H9 (cell line): ENCODE data around the gene NCS1. TPM values are rescaled to one million over a fixed set of nuclear protein-coding genes. Genes with fewer than 3 reads are reported as not detected.

Source experiments
- DNase-seq: peaks from one replicate; pipeline ENCODE4 v3.0.0-alpha.2; 2017
- H2AFZ ChIP-seq: one replicate; pipeline ENCODE4 v1.6.1; 2013; ENCODE audit warnings: mild to moderate bottlenecking, low read length, control low read depth, moderate library complexity
- H2AK5ac ChIP-seq: 2 replicates; pipeline ENCODE4 v1.6.1; 2013; ENCODE audit warnings: low read length, control low read depth, mixed read lengths; ENCODE audit not compliant: insufficient read length
- H2BK120ac ChIP-seq: one replicate; pipeline ENCODE4 v1.6.1; 2013; ENCODE audit warnings: low read depth, mild to moderate bottlenecking, low read length, control low read depth, inconsistent platforms; ENCODE audit not compliant: poor library complexity, severe bottlenecking
- H2BK12ac ChIP-seq: 2 replicates; pipeline ENCODE4 v1.6.1; 2013; ENCODE audit warnings: low read length, control low read depth, mixed read lengths, low read depth; ENCODE audit not compliant: insufficient read length
- H2BK15ac ChIP-seq: 2 replicates; pipeline ENCODE4 v1.6.1; 2013; ENCODE audit warnings: low read depth, low read length, control low read depth
- H2BK20ac ChIP-seq: one replicate; pipeline ENCODE4 v1.6.1; 2013; ENCODE audit warnings: low read depth, mild to moderate bottlenecking, low read length, control low read depth, inconsistent platforms; ENCODE audit not compliant: poor library complexity, severe bottlenecking
- H2BK5ac ChIP-seq: 2 replicates; pipeline ENCODE4 v1.6.1; 2013; ENCODE audit warnings: low read length, control low read depth, mixed read lengths; ENCODE audit not compliant: insufficient read length
- H3K14ac ChIP-seq: 2 replicates; pipeline ENCODE4 v1.6.1; 2013; ENCODE audit warnings: low read length, control low read depth; ENCODE audit not compliant: insufficient read depth
- H3K18ac ChIP-seq: 2 replicates; pipeline ENCODE4 v1.6.1; 2013; ENCODE audit warnings: low read depth, mild to moderate bottlenecking, mixed read lengths, low read length, control low read depth; ENCODE audit not compliant: insufficient read length
- H3K23ac ChIP-seq: 2 replicates; pipeline ENCODE4 v1.6.1; 2013; ENCODE audit warnings: low read length, control low read depth, mixed read lengths, low read depth; ENCODE audit not compliant: insufficient read length
- H3K23me2 ChIP-seq: 2 replicates; pipeline ENCODE4 v1.6.1; 2013; ENCODE audit warnings: low read depth, mild to moderate bottlenecking, mixed read lengths, low read length, control low read depth; ENCODE audit not compliant: insufficient read length, poor library complexity, severe bottlenecking
- H3K27ac ChIP-seq: 2 replicates; pipeline ENCODE4 v1.5.1; 2013; ENCODE audit warnings: low read length, control low read depth, mixed read lengths, low read depth; ENCODE audit not compliant: insufficient read length
- H3K27me3 ChIP-seq: 2 replicates; pipeline ENCODE4 v1.6.1; 2013; ENCODE audit warnings: low read length, control low read depth, inconsistent platforms; ENCODE audit not compliant: insufficient read depth
- H3K4ac ChIP-seq: 2 replicates; pipeline ENCODE4 v1.6.1; 2013; ENCODE audit warnings: low read depth, mild to moderate bottlenecking, control low read depth, inconsistent platforms, low read length, moderate library complexity
- H3K4me1 ChIP-seq: 2 replicates; pipeline ENCODE4 v1.6.1; 2013; ENCODE audit warnings: low read length, control low read depth, inconsistent platforms; ENCODE audit not compliant: insufficient read depth
- H3K4me2 ChIP-seq: 2 replicates; pipeline ENCODE4 v1.6.1; 2013; ENCODE audit warnings: low read length, control low read depth, mixed read lengths; ENCODE audit not compliant: insufficient read length, insufficient read depth
- H3K56ac ChIP-seq: 2 replicates; pipeline ENCODE4 v1.6.1; 2013; ENCODE audit warnings: low read depth, mild to moderate bottlenecking, mixed read lengths, low read length, control low read depth; ENCODE audit not compliant: insufficient read length
- H3K79me1 ChIP-seq: 2 replicates; pipeline ENCODE4 v1.6.1; 2013; ENCODE audit warnings: low read depth, mild to moderate bottlenecking, moderate library complexity, low read length, control low read depth, inconsistent platforms; ENCODE audit not compliant: insufficient read depth, poor library complexity, severe bottlenecking
- H3K79me2 ChIP-seq: 2 replicates; pipeline ENCODE4 v1.6.1; 2013; ENCODE audit warnings: low read length, control low read depth, inconsistent platforms; ENCODE audit not compliant: insufficient read depth
- H3K9ac ChIP-seq: 2 replicates; pipeline ENCODE4 v1.6.1; 2013; ENCODE audit warnings: low read length, control low read depth, mixed read lengths; ENCODE audit not compliant: insufficient read length; ENCODE audit errors: extremely low read depth
- H3K9me3 ChIP-seq: one replicate; pipeline ENCODE4 v1.6.1; 2013; ENCODE audit warnings: low read depth, low read length, inconsistent platforms; ENCODE audit not compliant: control insufficient read depth
- H3T11ph ChIP-seq: one replicate; pipeline ENCODE4 v1.6.1; 2013; ENCODE audit warnings: mild to moderate bottlenecking, low read length, control low read depth, inconsistent platforms
- H4K20me1 ChIP-seq: one replicate; pipeline ENCODE4 v1.6.1; 2013; ENCODE audit not compliant: control insufficient read depth, insufficient read length, insufficient read depth
- H4K5ac ChIP-seq: 2 replicates; pipeline ENCODE4 v1.6.1; 2013; ENCODE audit warnings: low read depth, mild to moderate bottlenecking, mixed read lengths, low read length, control low read depth; ENCODE audit not compliant: insufficient read length
- H4K8ac ChIP-seq: replicated peaks from 2 replicates; pipeline ENCODE4 v1.6.1; 2013; ENCODE audit warnings: low read length, control low read depth, mixed read lengths, low read depth; ENCODE audit not compliant: insufficient read length
- H4K91ac ChIP-seq: 2 replicates; pipeline ENCODE4 v1.6.1; 2013; ENCODE audit warnings: low read depth, mild to moderate bottlenecking, moderate library complexity, mixed read lengths, low read length, control low read depth; ENCODE audit not compliant: insufficient read length
- H3K27ac Mint-ChIP-seq, 3 experiments: 2 replicates in 2 of 3; 3 replicates in 1 of 3; pipeline ENCODE4 v1.8.0; 2020 to 2021; ENCODE audit warnings: mixed read lengths in 3 of 3, mild to moderate bottlenecking in 1 of 3, moderate library complexity in 1 of 3
- H3K27me3 Mint-ChIP-seq: 2 replicates; pipeline ENCODE4 v1.8.0; 2021; ENCODE audit warnings: low read depth, mild to moderate bottlenecking, moderate library complexity, mixed read lengths
- H3K36me3 Mint-ChIP-seq, 3 experiments: 2 replicates in 2 of 3; 3 replicates in 1 of 3; pipeline ENCODE4 v1.8.0; 2020 to 2021; ENCODE audit warnings: low read depth in 3 of 3, mixed read lengths in 3 of 3; ENCODE audit not compliant: insufficient read depth in 1 of 3
- H3K4me1 Mint-ChIP-seq, 2 experiments: 2 replicates each; pipeline ENCODE4 v1.8.0; 2020; ENCODE audit warnings: mixed read lengths in 2 of 2
- H3K4me3 Mint-ChIP-seq, 2 experiments: 2 replicates in 1 of 2; 3 replicates in 1 of 2; pipeline ENCODE4 v1.8.0; 2020 to 2021; ENCODE audit warnings: mild to moderate bottlenecking in 2 of 2, mixed read lengths in 2 of 2, moderate library complexity in 1 of 2
- H3K9me3 Mint-ChIP-seq, 2 experiments: 2 replicates in 1 of 2; 3 replicates in 1 of 2; pipeline ENCODE4 v1.8.0; 2020; ENCODE audit warnings: mild to moderate bottlenecking in 2 of 2, mixed read lengths in 2 of 2, moderate library complexity in 1 of 2
- CTCF ChIP-seq: fragments of 200-600 bp; sonication (generic); conservative IDR thresholded peaks from 3 replicates; pipeline ENCODE4 v1.8.0; 2021; ENCODE audit warnings: antibody characterized with exemption, mild to moderate bottlenecking
- WGBS: extraction: QIAGEN DNeasy Blood & Tissue Kit; methylation state at CpG from one replicate; pipeline ENCODE4 v1.1.7; 2013; ENCODE audit warnings: missing lambda C conversion rate, low lambda C conversion rate, mixed read lengths; ENCODE audit not compliant: insufficient read length; ENCODE audit errors: extremely low coverage; 5-methylcytosine and 5-hydroxymethylcytosine counted together
- total RNA-seq: library from RNA; stranded (reverse); gene quantifications from 2 replicates; pipeline ENCODE4 v1.2.1, GENCODE V29; 2021

NCS1 gene
- total RNA-seq, 1 experiment from 2014 or later: 38.1 TPM

- no CpG with 5 or more reads among the region's 14 CpGs for WGBS
- Histone ChIP-seq H3K27ac (no peak overlapping the region), H3K56ac (no peak overlapping the region), H4K20me1 (no peaks in the 10 kb centered on the region), H2AK5ac (no peak overlapping the region), H3K9me3 (no peaks in the 10 kb centered on the region), H3K9ac (no peak overlapping the region), H2AFZ (no peak overlapping the region), H3K4me1 (peaks cover 13% of the 10 kb centered on the region; the same call in 1 of the 2 replicates), H4K5ac (no peak overlapping the region), H3K79me2 (no peaks in the 10 kb centered on the region), H2BK15ac (no peak overlapping the region), H3K14ac (no peak overlapping the region), H3K4me2 (no peak overlapping the region), H2BK20ac (no peak overlapping the region), H3K23me2 (no peaks in the 10 kb centered on the region), H3K4ac (no peak overlapping the region), H4K91ac (no peak overlapping the region), H4K8ac (no peak overlapping the region), H2BK12ac (no peak overlapping the region), H3K27me3 (no peaks in the 10 kb centered on the region), H3T11ph (no peak overlapping the region), H3K23ac (no peak overlapping the region), H2BK5ac (no peak overlapping the region), H3K18ac (no peak overlapping the region), H3K79me1 (no peaks in the 10 kb centered on the region), H2BK120ac (no peak overlapping the region)
- no peak overlapping the region for H3K4me3 Mint-ChIP-seq
- H3K27me3 Mint-ChIP-seq: peaks cover 4% of the 10 kb centered on the region; the same call in 1 of the 2 replicates
- H3K4me1 Mint-ChIP-seq: peaks cover 23 to 37% of the 10 kb centered on the region in 2 experiments
- TF ChIP-seq CTCF: no peak
- peak overlapping the region in 2 of 3 experiments; percentile 17 to 77; a peak in 2 of 7 replicates for H3K27ac Mint-ChIP-seq
- H3K9me3 Mint-ChIP-seq: no peaks in the 10 kb centered on the region
- no peak for DNase-seq
- no peaks in the 10 kb centered on the region for H3K36me3 Mint-ChIP-seq
Measured at GRCh38 chr9:130143958-130144366, 28.2 kb upstream of the NCS1 start.
